ENCODE measurements around the gene KHDC1L.

The KHDC1L gene

GRCh38 chr6:73176057-73176456, 49.2 kb downstream of the KHDC1L start:
- Histone ChIP-seq H3K9me3 (ENCODE audit: insufficient read depth, low read length) (no peaks in the 10 kb centered on the region), H2AFZ (ENCODE audit: low read depth, low read length, severe bottlenecking) (no peak overlapping the region), H3K36me3 (ENCODE audit: low read length) (0 out of 2 replicates have a peak, but pooled peaks cover 3% of the 10 kb centered on the region), H4K20me1 (ENCODE audit: low read depth, low read length) (no peaks in the 10 kb centered on the region), H3K4me3 (ENCODE audit: insufficient read depth, low read length, poor library complexity, severe bottlenecking) (no peak overlapping the region), H3K4me2 (ENCODE audit: low read depth, low read length, poor library complexity, severe bottlenecking) (peak overlapping the region; percentile 19), H3K27ac (ENCODE audit: low read depth, low read length) (no peak overlapping the region), H3F3A (ENCODE audit: insufficient read depth) (peaks cover 4% of the 10 kb centered on the region; the same call in 1 of the 2 replicates), H3K27me3 (ENCODE audit: low read length) (no peaks in the 10 kb centered on the region), H3K9me2 (replicated peaks; ENCODE audit: insufficient read depth, low read length) (no peaks in the 10 kb centered on the region), H3K79me2 (ENCODE audit: insufficient read depth, low read length) (no peaks in the 10 kb centered on the region), H3K9ac (ENCODE audit: low read length) (no peak overlapping the region)
- TF ChIP-seq CTCF (IDR thresholded peaks at IDR 0.05; ENCODE audit: insufficient read depth, low read length, poor library complexity, severe bottlenecking) (no peak), EZH2phosphoT487 (conservative IDR thresholded peaks at IDR 0.05; ENCODE audit: low read length) (no peak)

- no peaks in the 10 kb centered on the region for H3K79me2 ChIP-seq (ENCODE audit: insufficient read depth, low read length)
- no peak overlapping the region for H3K9ac ChIP-seq (ENCODE audit: low read length)
- no peak overlapping the region for H3K4me2 ChIP-seq (ENCODE audit: low read depth, low read length, poor library complexity, severe bottlenecking)
- no peaks in the 10 kb centered on the region for H3K9me3 ChIP-seq (ENCODE audit: insufficient read depth, low read length)
- H3K9me2 ChIP-seq (replicated peaks; ENCODE audit: insufficient read depth, low read length): no peaks in the 10 kb centered on the region
- TF ChIP-seq CTCF (IDR thresholded peaks at IDR 0.05; ENCODE audit: insufficient read depth, low read length, poor library complexity, severe bottlenecking) (no peak), EZH2phosphoT487 (conservative IDR thresholded peaks at IDR 0.05; ENCODE audit: low read length) (no peak)
- H3K27me3 ChIP-seq (ENCODE audit: low read length): no peaks in the 10 kb centered on the region
- no peak overlapping the region for H3K4me3 ChIP-seq (ENCODE audit: insufficient read depth, low read length, poor library complexity, severe bottlenecking)
- H3K27ac ChIP-seq (ENCODE audit: low read depth, low read length): no peak overlapping the region
- no peaks in the 10 kb centered on the region for H4K20me1 ChIP-seq (ENCODE audit: low read depth, low read length)
- 0 out of 2 replicates have a peak, but pooled peaks cover 3% of the 10 kb centered on the region for H3K36me3 ChIP-seq (ENCODE audit: low read length)
- H2AFZ ChIP-seq (ENCODE audit: low read depth, low read length, severe bottlenecking): no peak overlapping the region
- no peaks in the 10 kb centered on the region for H3F3A ChIP-seq (ENCODE audit: insufficient read depth)
These were observed 50.6 kb downstream of the KHDC1L start for GRCh38 chr6:73174646-73175045.

Data from SU-DHL-6 (cell line).